HL-60 (cell line): ENCODE data around the gene CAMK1D.

Experiments
- DNase-seq, 2 experiments: peaks; one replicate each; pipeline ENCODE4 v3.0.0-alpha.2; 2010 to 2020; ENCODE audit warnings: low read depth in 1 of 2, low spot score in 1 of 2
- H3K27ac ChIP-seq: fragments of 250-450 bp; sonication (Bioruptor Pico); replicated peaks from 2 replicates; pipeline ENCODE4 v1.5.1; 2020; ENCODE audit warnings: mild to moderate bottlenecking, moderate library complexity
- H3K27me3 ChIP-seq: fragments of 250-450 bp; sonication (Bioruptor Pico); 2 replicates; pipeline ENCODE4 v1.5.1; 2021; ENCODE audit warnings: mild to moderate bottlenecking, moderate library complexity; ENCODE audit not compliant: insufficient read depth, poor library complexity, severe bottlenecking
- H3K4me3 ChIP-seq: replicated peaks from 2 replicates; pipeline ENCODE4 v1.5.1; 2011; ENCODE audit warnings: mild to moderate bottlenecking, control low read depth, low read length; ENCODE audit not compliant: insufficient read depth
- CTCF ChIP-seq: IDR thresholded peaks from one replicate; pipeline ENCODE4 v1.5.1; 2011; ENCODE audit warnings: low read length, control low read depth, inconsistent platforms; ENCODE audit not compliant: insufficient read depth
- GABPA ChIP-seq: IDR thresholded peaks from 2 replicates; pipeline ENCODE4 v1.6.1; 2012; ENCODE audit warnings: low read depth
- POLR2AphosphoS5 ChIP-seq: IDR thresholded peaks from 2 replicates; pipeline ENCODE4 v1.6.1; 2012; ENCODE audit warnings: low read depth
- SPI1 ChIP-seq: IDR thresholded peaks from 2 replicates; pipeline ENCODE4 v1.6.1; 2012; ENCODE audit warnings: low read depth, mild to moderate bottlenecking, borderline replicate concordance
- TF ChIP-seq, protein P1 (sequence below): IDR thresholded peaks from 2 replicates; pipeline ENCODE4 v1.6.1; 2012; ENCODE audit warnings: low read depth; ENCODE audit not compliant: insufficient replicate concordance

CAMK1D gene

GRCh38 chr10:12699781-12700556 is 350.6 kb downstream of the CAMK1D start:
- no peak for DNase-seq
- Histone ChIP-seq H3K27me3 (no peaks in the 10 kb centered on the region), H3K4me3 (no peak overlapping the region), H3K27ac (no peak overlapping the region)
- TF ChIP-seq CTCF = no peak
- no peak for TF ChIP-seq POLR2AphosphoS5
- no peak for TF ChIP-seq GABPA
- no peak for TF ChIP-seq SPI1
- TF ChIP-seq, protein P1, sequence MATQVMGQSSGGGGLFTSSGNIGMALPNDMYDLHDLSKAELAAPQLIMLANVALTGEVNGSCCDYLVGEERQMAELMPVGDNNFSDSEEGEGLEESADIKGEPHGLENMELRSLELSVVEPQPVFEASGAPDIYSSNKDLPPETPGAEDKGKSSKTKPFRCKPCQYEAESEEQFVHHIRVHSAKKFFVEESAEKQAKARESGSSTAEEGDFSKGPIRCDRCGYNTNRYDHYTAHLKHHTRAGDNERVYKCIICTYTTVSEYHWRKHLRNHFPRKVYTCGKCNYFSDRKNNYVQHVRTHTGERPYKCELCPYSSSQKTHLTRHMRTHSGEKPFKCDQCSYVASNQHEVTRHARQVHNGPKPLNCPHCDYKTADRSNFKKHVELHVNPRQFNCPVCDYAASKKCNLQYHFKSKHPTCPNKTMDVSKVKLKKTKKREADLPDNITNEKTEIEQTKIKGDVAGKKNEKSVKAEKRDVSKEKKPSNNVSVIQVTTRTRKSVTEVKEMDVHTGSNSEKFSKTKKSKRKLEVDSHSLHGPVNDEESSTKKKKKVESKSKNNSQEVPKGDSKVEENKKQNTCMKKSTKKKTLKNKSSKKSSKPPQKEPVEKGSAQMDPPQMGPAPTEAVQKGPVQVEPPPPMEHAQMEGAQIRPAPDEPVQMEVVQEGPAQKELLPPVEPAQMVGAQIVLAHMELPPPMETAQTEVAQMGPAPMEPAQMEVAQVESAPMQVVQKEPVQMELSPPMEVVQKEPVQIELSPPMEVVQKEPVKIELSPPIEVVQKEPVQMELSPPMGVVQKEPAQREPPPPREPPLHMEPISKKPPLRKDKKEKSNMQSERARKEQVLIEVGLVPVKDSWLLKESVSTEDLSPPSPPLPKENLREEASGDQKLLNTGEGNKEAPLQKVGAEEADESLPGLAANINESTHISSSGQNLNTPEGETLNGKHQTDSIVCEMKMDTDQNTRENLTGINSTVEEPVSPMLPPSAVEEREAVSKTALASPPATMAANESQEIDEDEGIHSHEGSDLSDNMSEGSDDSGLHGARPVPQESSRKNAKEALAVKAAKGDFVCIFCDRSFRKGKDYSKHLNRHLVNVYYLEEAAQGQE = no peak

DNA sequence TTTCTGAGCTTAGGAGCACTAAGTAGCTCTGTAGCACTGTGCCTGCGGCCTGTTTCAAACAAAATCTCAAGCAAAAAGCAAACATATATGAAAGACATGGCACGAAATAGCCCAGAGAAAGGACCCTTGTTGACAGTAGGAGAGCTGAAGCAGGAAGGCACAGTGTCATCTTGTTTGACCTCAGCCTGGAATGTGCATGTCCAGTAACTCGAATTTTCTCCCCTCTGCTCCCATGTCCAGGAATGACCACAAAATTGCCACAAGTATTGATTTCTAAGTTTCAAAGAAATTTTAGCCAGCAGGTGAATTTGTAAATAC is 351.2 kb downstream of the CAMK1D start:
- H3K27ac ChIP-seq = no peak overlapping the region
- DNase-seq = no peak
- TF ChIP-seq POLR2AphosphoS5 (no peak), SPI1 (no peak), CTCF (no peak), GABPA (no peak)
- TF ChIP-seq, protein P1 = no peak
- H3K4me3 ChIP-seq = no peak overlapping the region
- no peaks in the 10 kb centered on the region for H3K27me3 ChIP-seq

GRCh38 chr10:12701696-12702095 is 352.3 kb downstream of the CAMK1D start:
- no peak for TF ChIP-seq GABPA
- TF ChIP-seq POLR2AphosphoS5 = no peak
- TF ChIP-seq, protein P1 = no peak
- no peak for TF ChIP-seq CTCF
- no peak for TF ChIP-seq SPI1
- no peaks in the 10 kb centered on the region for H3K27me3 ChIP-seq
- H3K4me3 ChIP-seq = no peak overlapping the region
- no peak overlapping the region for H3K27ac ChIP-seq
- no peak for DNase-seq
